ENCODE measurements around the gene ADA. TPM values are rescaled to one million over a fixed set of nuclear protein-coding genes. Genes with fewer than 3 reads are reported as not detected.
A peak's percentile ranks its signal among the peaks of the same experiment; 100 is the strongest.

ADA gene
- total RNA-seq, 1 experiment from 2014 or later: 9.6 TPM

GRCh38 chr20:44601801-44602204 lies 49.7 kb downstream of the ADA start:
- H3K27me3 ChIP-seq (replicated peaks): no peaks in the 10 kb centered on the region
- DNase-seq (ENCODE audit: low read depth in 1 of 2, low spot score in 2 of 2): no peak
- H3K36me3 ChIP-seq: peaks cover 7% of the 10 kb centered on the region; the same call in 1 of the 2 replicates
- no peak overlapping the region for H3K27ac ChIP-seq
- H3K4me3 ChIP-seq: no peak overlapping the region
- H3K9me3 ChIP-seq (replicated peaks): no peaks in the 10 kb centered on the region
- peaks cover 22% of the 10 kb centered on the region for H3K4me1 ChIP-seq (replicated peaks)

GRCh38 chr20:44601236-44601671 lies 50.2 kb downstream of the ADA start:
- Histone ChIP-seq H3K4me1 (replicated peaks) (peaks cover 22% of the 10 kb centered on the region), H3K27ac (no peak overlapping the region), H3K27me3 (replicated peaks) (no peaks in the 10 kb centered on the region), H3K4me3 (no peak overlapping the region), H3K36me3 (peaks cover 7% of the 10 kb centered on the region; the same call in 1 of the 2 replicates), H3K9me3 (replicated peaks) (no peaks in the 10 kb centered on the region)
- DNase-seq (ENCODE audit: low read depth in 1 of 2, low spot score in 2 of 2): no peak

- Histone ChIP-seq H3K27ac (no peak overlapping the region), H3K9me3 (replicated peaks) (no peaks in the 10 kb centered on the region), H3K27me3 (replicated peaks) (no peaks in the 10 kb centered on the region), H3K4me1 (replicated peaks) (peaks cover 22% of the 10 kb centered on the region), H3K4me3 (no peak overlapping the region), H3K36me3 (peaks cover 7% of the 10 kb centered on the region; the same call in 1 of the 2 replicates)
- no peak for DNase-seq (ENCODE audit: low read depth in 1 of 2, low spot score in 2 of 2)
Observed at GRCh38 chr20:44600758-44601201, 50.7 kb downstream of the ADA start.

GRCh38 chr20:44600301-44600700 lies 51.2 kb downstream of the ADA start:
- Histone ChIP-seq H3K36me3 (peaks cover 7% of the 10 kb centered on the region; the same call in 1 of the 2 replicates), H3K4me1 (replicated peaks) (peaks cover 22% of the 10 kb centered on the region), H3K27me3 (replicated peaks) (no peaks in the 10 kb centered on the region), H3K4me3 (no peak overlapping the region), H3K9me3 (replicated peaks) (no peaks in the 10 kb centered on the region), H3K27ac (no peak overlapping the region)
- DNase-seq (ENCODE audit: low read depth in 1 of 2, low spot score in 2 of 2): no peak

- Histone ChIP-seq H3K36me3 (peaks cover 7% of the 10 kb centered on the region; the same call in 1 of the 2 replicates), H3K27me3 (replicated peaks) (no peaks in the 10 kb centered on the region), H3K4me3 (no peak overlapping the region), H3K4me1 (replicated peaks) (peaks cover 28% of the 10 kb centered on the region), H3K27ac (no peak overlapping the region), H3K9me3 (replicated peaks) (no peaks in the 10 kb centered on the region)
- DNase-seq (ENCODE audit: low read depth in 1 of 2, low spot score in 2 of 2): no peak
Observed at GRCh38 chr20:44599715-44600114, 51.8 kb downstream of the ADA start.

GRCh38 chr20:44598423-44599305 lies 52.8 kb downstream of the ADA start:
- Histone ChIP-seq H3K4me1 (replicated peaks) (peaks cover 35% of the 10 kb centered on the region), H3K9me3 (replicated peaks) (no peaks in the 10 kb centered on the region), H3K27me3 (replicated peaks) (no peaks in the 10 kb centered on the region), H3K36me3 (peaks cover 7% of the 10 kb centered on the region; the same call in 1 of the 2 replicates), H3K4me3 (no peak overlapping the region), H3K27ac (0 out of 2 replicates have a peak overlapping the region, but pooled peaks have one; percentile 4)
- no peak for DNase-seq (ENCODE audit: low read depth in 1 of 2, low spot score in 2 of 2)

GRCh38 chr20:44597930-44598329 lies 53.6 kb downstream of the ADA start:
- H3K36me3 ChIP-seq: peaks cover 7% of the 10 kb centered on the region; the same call in 1 of the 2 replicates
- no peak overlapping the region for H3K27ac ChIP-seq
- DNase-seq (ENCODE audit: low read depth in 1 of 2, low spot score in 2 of 2): no peak
- H3K9me3 ChIP-seq (replicated peaks): no peaks in the 10 kb centered on the region
- no peaks in the 10 kb centered on the region for H3K27me3 ChIP-seq (replicated peaks)
- peaks cover 35% of the 10 kb centered on the region for H3K4me1 ChIP-seq (replicated peaks)
- no peak overlapping the region for H3K4me3 ChIP-seq

GRCh38 chr20:44597516-44597915 lies 54.0 kb downstream of the ADA start:
- Histone ChIP-seq H3K27ac (no peak overlapping the region), H3K4me1 (replicated peaks) (peaks cover 35% of the 10 kb centered on the region), H3K4me3 (no peak overlapping the region), H3K36me3 (peaks cover 7% of the 10 kb centered on the region; the same call in 1 of the 2 replicates), H3K27me3 (replicated peaks) (no peaks in the 10 kb centered on the region), H3K9me3 (replicated peaks) (no peaks in the 10 kb centered on the region)
- DNase-seq (ENCODE audit: low read depth in 1 of 2, low spot score in 2 of 2): no peak

- Histone ChIP-seq H3K9me3 (replicated peaks) (no peaks in the 10 kb centered on the region), H3K27ac (no peak overlapping the region), H3K4me3 (no peak overlapping the region), H3K27me3 (replicated peaks) (no peaks in the 10 kb centered on the region), H3K4me1 (replicated peaks) (peaks cover 31% of the 10 kb centered on the region), H3K36me3 (peaks cover 7% of the 10 kb centered on the region; the same call in 1 of the 2 replicates)
- DNase-seq (ENCODE audit: low read depth in 1 of 2, low spot score in 2 of 2): no peak
Observed at GRCh38 chr20:44596876-44597275, 54.6 kb downstream of the ADA start.

- DNase-seq (ENCODE audit: low read depth in 1 of 2, low spot score in 2 of 2): no peak
- H3K27me3 ChIP-seq (replicated peaks): no peaks in the 10 kb centered on the region
- peaks cover 7% of the 10 kb centered on the region; the same call in 1 of the 2 replicates for H3K36me3 ChIP-seq
- H3K9me3 ChIP-seq (replicated peaks): no peaks in the 10 kb centered on the region
- peaks cover 25% of the 10 kb centered on the region for H3K4me1 ChIP-seq (replicated peaks)
- H3K27ac ChIP-seq: no peak overlapping the region
- no peak overlapping the region for H3K4me3 ChIP-seq
Observed at GRCh38 chr20:44596010-44596409, 55.5 kb downstream of the ADA start.

- peaks cover 25% of the 10 kb centered on the region for H3K4me1 ChIP-seq (replicated peaks)
- DNase-seq (ENCODE audit: low read depth in 1 of 2, low spot score in 2 of 2): peak; percentile 31 to 75
- H3K9me3 ChIP-seq (replicated peaks): no peaks in the 10 kb centered on the region
Observed at GRCh38 chr20:44594730-44595129, 56.8 kb downstream of the ADA start.

GRCh38 chr20:44593751-44594150 lies 57.7 kb downstream of the ADA start:
- DNase-seq (ENCODE audit: low read depth in 1 of 2, low spot score in 2 of 2): no peak
- Histone ChIP-seq H3K9me3 (replicated peaks) (no peaks in the 10 kb centered on the region), H3K27ac (no peak overlapping the region), H3K4me3 (no peak overlapping the region), H3K4me1 (replicated peaks) (peaks cover 20% of the 10 kb centered on the region), H3K36me3 (peaks cover 8% of the 10 kb centered on the region; the same call in 1 of the 2 replicates), H3K27me3 (replicated peaks) (no peaks in the 10 kb centered on the region)

More at GRCh38 chr20:44594730-44595129, 56.8 kb downstream of the ADA start:
- no peak overlapping the region; the same call in 1 of the 2 replicates for H3K27ac ChIP-seq
- peaks cover 13% of the 10 kb centered on the region; the same call in 1 of the 2 replicates for H3K36me3 ChIP-seq
- H3K27me3 ChIP-seq (replicated peaks): no peaks in the 10 kb centered on the region
- no peak overlapping the region for H3K4me3 ChIP-seq

- Histone ChIP-seq H3K9me3 (replicated peaks) (no peaks in the 10 kb centered on the region), H3K27me3 (replicated peaks) (no peaks in the 10 kb centered on the region), H3K4me1 (replicated peaks) (peaks cover 13% of the 10 kb centered on the region), H3K27ac (no peak overlapping the region), H3K36me3 (peaks cover 6% of the 10 kb centered on the region; the same call in 1 of the 2 replicates), H3K4me3 (no peak overlapping the region)
- DNase-seq (ENCODE audit: low read depth in 1 of 2, low spot score in 2 of 2): no peak
Observed at GRCh38 chr20:44592366-44592765, 59.1 kb downstream of the ADA start.

Measured in SJSA1 (cell line).